ENCODE results near the gene GALNT9.

DNA sequence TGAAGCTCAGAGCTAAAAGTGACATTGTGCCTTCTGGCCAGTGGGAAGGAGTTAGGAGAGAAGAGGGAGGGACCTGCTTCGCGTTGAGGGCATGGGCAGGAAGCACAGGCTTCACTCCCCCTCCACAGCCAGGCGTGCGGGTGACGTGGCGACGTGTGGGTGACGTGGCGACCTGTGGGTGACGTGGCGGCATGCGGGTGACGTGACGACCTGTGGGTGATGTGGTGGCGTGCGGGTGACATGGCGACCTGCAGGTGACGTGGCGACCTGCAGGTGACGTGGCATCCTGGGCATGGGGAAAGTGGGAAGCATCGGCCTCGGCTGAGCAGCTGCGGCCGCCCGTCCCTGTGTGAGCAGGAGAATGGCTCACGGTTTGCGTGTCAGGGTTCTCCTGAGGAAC lies 8.2 kb upstream of the GALNT9 start:
- TF ChIP-seq CTCF (conservative IDR thresholded peaks at IDR 0.05 in 1 of 2, IDR thresholded peaks at IDR 0.05 in 1 of 2; ENCODE audit: low read depth in 1 of 2, low read length in 2 of 2) (no peak), EZH2 (IDR thresholded peaks at IDR 0.05; ENCODE audit: low read length, missing control alignments) (no peak)
